ENCODE data around the gene CATSPERZ. TPM values are rescaled to one million over a fixed set of nuclear protein-coding genes. Genes with fewer than 3 reads are reported as not detected.

CATSPERZ gene
- total and polyA plus RNA-seq, 2 of the 13 experiments (the other 11 are each of a cell fraction or from before 2014, with no cell fraction given) = 0.22 to 0.48 TPM

DNA sequence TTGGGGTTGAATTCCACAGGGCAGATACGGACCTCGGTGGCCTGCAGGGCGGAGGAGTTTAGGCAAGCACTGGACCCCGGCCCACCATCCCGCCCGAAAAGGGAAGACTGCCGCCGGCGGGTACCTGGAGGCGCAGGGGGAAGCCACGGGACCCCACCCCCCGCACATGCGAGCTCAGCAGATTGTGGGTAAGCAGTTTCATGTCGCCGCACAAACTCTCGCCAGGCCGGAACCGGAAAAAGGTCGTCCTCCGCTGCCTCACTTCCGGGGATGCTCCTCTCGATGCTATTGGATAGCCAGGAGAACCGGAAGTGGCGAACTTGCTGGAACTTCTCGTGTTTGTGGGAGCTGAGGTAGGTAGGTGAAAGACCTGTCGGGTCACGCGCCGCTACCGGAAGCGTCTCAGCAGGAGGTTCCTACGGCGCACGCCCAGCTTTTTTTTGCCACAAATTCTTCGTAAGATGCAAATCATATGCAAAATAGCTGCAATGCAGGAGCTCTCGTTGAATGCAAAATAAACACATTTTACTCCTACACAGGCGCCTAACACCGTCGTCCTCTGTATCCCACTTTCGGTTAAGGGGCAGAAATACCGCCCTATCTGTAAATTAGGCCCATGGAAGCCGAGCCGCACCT is 17.3 kb downstream of the CATSPERZ start, which contains the start of gene TRMT112 (continued):
- no peak for TF ChIP-seq NFAT5 (CRISPR knock-in tag; IDR thresholded peaks at IDR 0.05)
- peak; percentile 10; the same call in 1 of the 2 replicates for TF ChIP-seq ZNF777 (CRISPR knock-in tag; IDR thresholded peaks at IDR 0.05)
- peak; percentile 94 for TF ChIP-seq ZBTB40 (IDR thresholded peaks at IDR 0.05)
- TF ChIP-seq ZBTB40 (CRISPR knock-in tag; IDR thresholded peaks at IDR 0.05) = no peak; the same call in 1 of the 2 replicates
- 0 out of 2 replicates have a peak, but pooled peaks have one; percentile 20 for TF ChIP-seq ARNT2 (CRISPR knock-in tag; IDR thresholded peaks at IDR 0.05; ENCODE audit: low read depth)
- TF ChIP-seq, protein P1, sequence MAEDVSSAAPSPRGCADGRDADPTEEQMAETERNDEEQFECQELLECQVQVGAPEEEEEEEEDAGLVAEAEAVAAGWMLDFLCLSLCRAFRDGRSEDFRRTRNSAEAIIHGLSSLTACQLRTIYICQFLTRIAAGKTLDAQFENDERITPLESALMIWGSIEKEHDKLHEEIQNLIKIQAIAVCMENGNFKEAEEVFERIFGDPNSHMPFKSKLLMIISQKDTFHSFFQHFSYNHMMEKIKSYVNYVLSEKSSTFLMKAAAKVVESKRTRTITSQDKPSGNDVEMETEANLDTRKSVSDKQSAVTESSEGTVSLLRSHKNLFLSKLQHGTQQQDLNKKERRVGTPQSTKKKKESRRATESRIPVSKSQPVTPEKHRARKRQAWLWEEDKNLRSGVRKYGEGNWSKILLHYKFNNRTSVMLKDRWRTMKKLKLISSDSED (CRISPR knock-in tag; IDR thresholded peaks at IDR 0.05) = no peak
- peak; percentile 64; the same call in 1 of the 2 replicates for TF ChIP-seq ZNF670 (CRISPR knock-in tag; IDR thresholded peaks at IDR 0.05; ENCODE audit: borderline replicate concordance)
- no peak for TF ChIP-seq ZNF101 (CRISPR knock-in tag; IDR thresholded peaks at IDR 0.05; ENCODE audit: borderline replicate concordance, low read depth)
- TF ChIP-seq, protein P2, sequence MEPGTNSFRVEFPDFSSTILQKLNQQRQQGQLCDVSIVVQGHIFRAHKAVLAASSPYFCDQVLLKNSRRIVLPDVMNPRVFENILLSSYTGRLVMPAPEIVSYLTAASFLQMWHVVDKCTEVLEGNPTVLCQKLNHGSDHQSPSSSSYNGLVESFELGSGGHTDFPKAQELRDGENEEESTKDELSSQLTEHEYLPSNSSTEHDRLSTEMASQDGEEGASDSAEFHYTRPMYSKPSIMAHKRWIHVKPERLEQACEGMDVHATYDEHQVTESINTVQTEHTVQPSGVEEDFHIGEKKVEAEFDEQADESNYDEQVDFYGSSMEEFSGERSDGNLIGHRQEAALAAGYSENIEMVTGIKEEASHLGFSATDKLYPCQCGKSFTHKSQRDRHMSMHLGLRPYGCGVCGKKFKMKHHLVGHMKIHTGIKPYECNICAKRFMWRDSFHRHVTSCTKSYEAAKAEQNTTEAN (CRISPR knock-in tag; conservative IDR thresholded peaks at IDR 0.05) = no peak
- 0 out of 2 replicates have a peak, but pooled peaks have one; percentile 66 for TF ChIP-seq ZNF788 (CRISPR knock-in tag; IDR thresholded peaks at IDR 0.05; ENCODE audit: borderline replicate concordance)

Measured in HepG2 (cell line).